Muscle of leg (tissue), 11 donors: ENCODE measurements around the gene ESRRB. TPM values are rescaled to one million over a fixed set of nuclear protein-coding genes. Genes with fewer than 3 reads are reported as not detected.
"Not testable (repeated sequence)": the region's sequence is repeated elsewhere in the genome, so short reads cannot be mapped to it uniquely, and the experiment has no call there.

Experiments
- DNase-seq: peaks from one replicate; pipeline ENCODE4 v3.0.0; 2013
- H3K27ac ChIP-seq: one replicate; pipeline ENCODE4 v1.5.1; 2013; ENCODE audit warnings: mild to moderate bottlenecking, low read length, control low read depth
- H3K27me3 ChIP-seq: one replicate; pipeline ENCODE4 v1.6.1; 2013; ENCODE audit warnings: low read length; ENCODE audit not compliant: control insufficient read depth, insufficient read depth
- H3K36me3 ChIP-seq: one replicate; pipeline ENCODE4 v1.6.1; 2013; ENCODE audit warnings: low read length; ENCODE audit not compliant: control insufficient read depth, insufficient read depth
- H3K4me1 ChIP-seq: one replicate; pipeline ENCODE4 v1.6.1; 2013; ENCODE audit warnings: low read length; ENCODE audit not compliant: control insufficient read depth, insufficient read depth
- H3K4me3 ChIP-seq: one replicate; pipeline ENCODE4 v1.5.1; 2013; ENCODE audit warnings: low read length, control low read depth
- H3K9me3 ChIP-seq: replicated peaks from 2 replicates; pipeline ENCODE4 v1.6.1; 2013; ENCODE audit warnings: low read depth, low read length; ENCODE audit not compliant: control insufficient read depth
- WGBS: methylation state at CpG from one replicate; pipeline ENCODE4 v1.1.5; 2013; ENCODE audit warnings: missing lambda C conversion rate; ENCODE audit not compliant: insufficient coverage; 5-methylcytosine and 5-hydroxymethylcytosine counted together
- polyA plus RNA-seq, 8 donors: library from polyadenylated mRNA; unstranded; fragments of 120-200 nt; gene quantifications; one replicate each; pipeline versions ENCODE4 v1.2.1 to v1.2.3, GENCODE V29; 2013; ENCODE audit warnings: inconsistent platforms in 1 of 8, low replicate concordance in 1 of 8; ENCODE audit not compliant: insufficient read length in 8 of 8, insufficient read depth in 1 of 8
- total RNA-seq: library from RNA; stranded (reverse); fragments of 120-200 nt; gene quantifications from one replicate; pipeline ENCODE4 v1.2.4, GENCODE V29; 2013

Gene ESRRB
- total and polyA plus RNA-seq, 9 donors = 1.9 to 3.8 (median 3.3) TPM

DNA sequence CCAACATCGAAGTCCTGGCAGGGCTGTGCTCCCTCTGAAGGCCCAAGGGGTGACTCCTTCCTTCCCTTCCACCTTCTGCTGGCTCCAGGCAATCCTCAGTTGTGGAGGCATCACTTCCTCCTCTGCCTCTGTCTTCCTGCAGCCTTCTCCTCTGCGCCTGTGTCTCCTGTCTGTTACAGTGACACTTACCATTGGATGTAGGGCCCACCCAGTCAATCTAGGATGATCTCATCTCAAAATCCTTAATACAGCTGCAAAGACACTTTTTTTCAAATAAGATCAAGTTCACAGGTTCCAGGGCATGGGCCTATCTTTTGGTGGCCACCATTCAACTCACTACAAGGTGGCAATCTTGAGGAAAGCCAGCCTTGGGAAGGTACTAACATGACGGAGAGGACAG lies 155.1 kb downstream of the ESRRB start:
- Histone ChIP-seq H3K27ac (no peak overlapping the region), H3K4me1 (no peaks in the 10 kb centered on the region), H3K4me3 (no peak overlapping the region), H3K36me3 (no peaks in the 10 kb centered on the region), H3K9me3 (no peaks in the 10 kb centered on the region), H3K27me3 (peaks cover 6% of the 10 kb centered on the region)
- 65% methylated on average over 3 of the region's 3 CpGs for WGBS
- no peak for DNase-seq

DNA sequence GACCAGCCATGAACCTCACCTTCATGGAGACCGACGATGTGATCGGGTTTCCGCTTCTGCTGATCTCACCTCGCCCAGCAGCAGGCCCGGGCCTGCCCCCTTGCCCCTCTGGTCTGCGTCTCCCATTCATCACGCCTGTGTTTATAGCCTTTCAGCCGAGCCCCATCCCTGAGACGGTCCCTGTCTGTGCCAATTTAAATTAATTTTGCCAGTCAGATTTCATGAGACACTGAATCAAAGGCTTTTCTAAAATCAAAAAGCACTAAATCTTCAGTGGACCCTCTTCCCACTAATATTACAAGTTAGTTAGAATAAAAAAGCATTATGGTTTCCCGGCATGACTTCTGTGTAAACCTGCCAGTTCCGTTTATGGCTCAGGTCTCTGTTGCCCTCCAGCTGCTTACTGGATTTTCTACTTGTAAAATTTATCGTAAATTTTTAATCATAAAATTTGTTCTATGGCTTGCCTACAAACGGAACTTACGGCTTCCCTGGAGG lies 155.9 kb downstream of the ESRRB start:
- DNase-seq = no peak
- Histone ChIP-seq H3K27me3 (peaks cover 6% of the 10 kb centered on the region), H3K4me1 (no peaks in the 10 kb centered on the region), H3K4me3 (no peak overlapping the region), H3K36me3 (no peaks in the 10 kb centered on the region), H3K27ac (no peak overlapping the region), H3K9me3 (no peaks in the 10 kb centered on the region)
- WGBS = 37% methylated on average over 10 of the region's 15 CpGs

DNA sequence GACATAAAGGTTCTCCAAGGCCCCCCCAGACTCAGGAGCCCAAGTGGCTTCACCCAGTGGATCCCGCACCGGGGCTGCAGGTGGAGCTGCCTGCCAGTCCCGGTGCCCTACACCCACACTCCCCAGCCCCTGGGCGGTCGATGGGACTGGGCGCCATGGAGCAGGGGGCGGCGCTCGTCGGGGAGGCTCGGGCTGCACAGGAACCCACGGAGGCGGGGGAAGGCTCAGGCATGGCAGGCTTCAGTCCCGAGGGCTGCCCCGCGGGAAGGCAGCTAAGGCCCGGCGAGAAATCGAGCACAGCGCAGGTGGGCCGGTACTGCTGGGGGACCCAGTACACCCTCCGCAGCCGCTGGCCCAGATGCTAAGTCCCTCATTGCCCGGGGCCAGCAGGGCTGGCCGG lies 160.7 kb downstream of the ESRRB start:
- not testable (repeated sequence) for H3K27me3 ChIP-seq, DNase-seq, H3K36me3 ChIP-seq, H3K9me3 ChIP-seq, H3K4me3 ChIP-seq, H3K4me1 ChIP-seq, H3K27ac ChIP-seq
- 97% methylated on average over 3 of the region's 25 CpGs for WGBS

DNA sequence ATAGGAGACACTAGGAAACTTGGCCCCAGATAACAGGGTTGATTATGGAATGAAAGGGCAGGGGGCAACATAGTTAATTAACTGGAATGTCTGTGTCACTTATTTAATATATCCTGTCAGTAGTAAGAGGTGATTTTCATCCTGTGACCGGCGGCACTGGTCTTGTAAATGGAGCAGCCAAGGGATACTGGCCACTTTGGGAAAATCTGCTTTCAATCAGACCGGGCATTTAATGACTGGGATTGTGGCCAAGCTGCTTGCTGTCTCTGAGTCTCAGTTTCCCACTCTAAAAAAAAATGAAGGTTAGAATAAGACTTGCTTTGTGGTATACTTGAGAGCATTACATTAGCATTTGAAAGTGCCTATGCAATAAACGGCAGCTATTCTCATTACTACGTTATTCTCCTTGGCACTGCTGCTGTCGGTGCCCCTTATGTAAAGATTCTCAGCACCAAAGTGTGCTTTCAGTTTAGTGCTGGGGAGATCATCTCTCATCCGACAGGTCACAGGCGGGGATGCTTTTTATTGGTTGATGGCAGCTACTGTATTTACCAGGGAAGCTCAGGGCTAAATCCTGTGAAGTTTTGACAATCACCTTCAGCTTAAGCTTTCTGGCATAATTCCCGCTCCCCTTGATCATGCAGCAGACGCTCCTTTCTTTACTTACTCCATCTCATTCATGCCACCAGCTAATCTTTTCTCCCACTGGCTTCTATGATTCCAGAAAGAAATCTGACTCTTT lies 162.1 kb downstream of the ESRRB start:
- H3K4me3 ChIP-seq = no peak overlapping the region
- no peaks in the 10 kb centered on the region for H3K36me3 ChIP-seq
- 25% methylated on average over 4 of the region's 10 CpGs for WGBS
- no peaks in the 10 kb centered on the region for H3K9me3 ChIP-seq
- DNase-seq = no peak
- no peaks in the 10 kb centered on the region for H3K4me1 ChIP-seq
- H3K27ac ChIP-seq = no peak overlapping the region
- peaks cover 6% of the 10 kb centered on the region for H3K27me3 ChIP-seq

GRCh38 chr14:76538648-76539008 lies 162.7 kb downstream of the ESRRB start:
- H3K27ac ChIP-seq = no peak overlapping the region
- peaks cover 4% of the 10 kb centered on the region for H3K27me3 ChIP-seq
- no peaks in the 10 kb centered on the region for H3K36me3 ChIP-seq
- no peaks in the 10 kb centered on the region for H3K9me3 ChIP-seq
- DNase-seq = no peak
- H3K4me1 ChIP-seq = no peaks in the 10 kb centered on the region
- no CpG with 5 or more reads among the region's 1 CpG for WGBS
- H3K4me3 ChIP-seq = no peak overlapping the region

DNA sequence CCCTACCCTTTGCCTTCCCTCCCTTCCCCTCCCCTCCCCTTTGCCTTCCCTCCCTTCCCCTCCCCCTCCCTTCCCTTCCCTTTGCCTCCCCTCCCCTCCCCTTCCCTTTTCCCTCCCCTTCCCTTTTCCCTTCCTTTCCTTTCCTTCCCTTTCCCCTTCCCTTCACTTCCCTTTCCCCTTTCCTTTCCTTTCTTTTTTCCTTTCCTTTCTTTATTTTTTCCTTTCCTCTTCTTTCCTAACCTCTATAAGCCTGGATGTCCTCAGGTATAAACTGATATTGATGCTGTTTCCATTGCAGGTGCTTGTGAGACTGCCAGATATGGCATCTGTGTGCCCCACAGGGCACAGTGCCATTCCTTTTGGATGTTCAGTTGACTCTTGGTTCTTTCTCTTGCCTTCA lies 163.2 kb downstream of the ESRRB start:
- Histone ChIP-seq H3K27me3 (peaks cover 2% of the 10 kb centered on the region), H3K27ac (no peak overlapping the region)

DNA sequence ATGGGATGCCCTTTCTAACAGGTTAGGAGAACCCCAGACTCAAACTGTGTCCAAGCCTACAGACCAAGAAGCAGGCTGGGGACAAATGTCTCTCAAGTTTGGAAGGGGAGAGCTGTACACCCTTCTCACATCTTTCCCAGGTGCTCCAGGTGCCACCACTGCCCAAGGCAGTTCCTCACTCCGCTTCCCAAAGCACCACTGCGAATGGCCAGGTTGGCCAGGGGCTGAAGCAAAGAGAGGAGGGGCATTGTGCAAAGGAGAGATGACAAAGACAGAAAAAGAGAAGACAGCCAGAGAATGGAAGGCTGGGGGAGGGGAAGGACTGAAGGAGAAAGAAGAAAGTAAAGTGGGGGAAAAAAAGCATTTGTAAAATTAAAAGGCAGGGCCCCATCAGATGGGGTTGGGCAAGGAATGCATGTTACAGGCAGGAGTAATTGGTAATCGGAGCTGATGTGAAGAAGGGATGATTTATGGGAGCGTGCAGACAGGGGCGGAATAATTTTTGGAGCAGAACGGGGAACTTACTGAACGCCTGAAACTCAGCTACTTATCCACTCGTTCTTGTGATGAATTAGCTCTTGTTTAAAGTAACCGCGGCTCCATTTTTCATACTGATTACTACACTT lies 165.8 kb downstream of the ESRRB start:
- H3K4me1 ChIP-seq = no peaks in the 10 kb centered on the region
- no peak overlapping the region for H3K4me3 ChIP-seq
- no CpG with 5 or more reads among the region's 10 CpGs for WGBS

More for the DNA sequence above, 163.2 kb downstream of the ESRRB start:
- Histone ChIP-seq H3K9me3 (no peaks in the 10 kb centered on the region), H3K4me1 (no peaks in the 10 kb centered on the region), H3K4me3 (no peak overlapping the region), H3K36me3 (no peaks in the 10 kb centered on the region)
- DNase-seq = no peak

DNA sequence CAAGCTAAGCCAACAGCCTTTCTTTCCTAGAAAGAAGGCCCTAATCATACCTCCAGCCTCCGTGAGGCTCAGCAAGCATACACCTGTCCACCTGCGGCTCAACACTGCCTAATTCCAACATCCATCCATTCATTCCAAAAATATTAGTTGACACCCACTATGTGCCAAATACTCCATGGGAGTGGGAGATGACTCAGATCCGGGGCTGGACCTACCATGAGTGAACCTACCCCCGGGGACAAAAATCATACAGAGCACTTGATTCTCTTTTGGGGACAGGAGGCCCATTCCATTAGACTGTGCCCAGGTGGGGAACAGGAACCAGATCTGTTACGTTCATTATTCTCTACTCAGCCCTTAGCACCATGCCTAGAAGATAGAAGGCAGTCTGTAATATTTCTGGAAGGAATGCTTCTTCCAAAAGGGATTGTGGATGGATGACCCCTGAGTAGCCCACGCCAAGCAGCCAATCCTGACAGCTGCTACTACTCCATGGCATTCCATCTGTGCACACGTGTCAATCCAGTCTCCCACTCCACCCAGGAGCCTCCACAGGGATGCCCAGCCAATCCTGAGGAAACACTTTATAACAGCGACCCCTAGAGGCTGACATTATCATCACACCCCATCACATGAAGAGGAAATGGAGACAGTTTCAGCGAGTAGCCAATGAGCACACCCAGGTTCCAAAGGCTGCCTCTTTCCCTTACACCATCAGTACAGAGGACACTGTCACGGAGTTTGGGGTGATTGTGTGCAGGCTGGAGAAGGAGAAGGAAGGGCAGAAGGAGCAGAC lies 170.7 kb downstream of the ESRRB start:
- 45% methylated on average over 4 of the region's 10 CpGs for WGBS
- peak; percentile 37 for DNase-seq

More for the DNA sequence above, 165.8 kb downstream of the ESRRB start:
- DNase-seq = peak; percentile 24
- no peaks in the 10 kb centered on the region for H3K9me3 ChIP-seq
- H3K27me3 ChIP-seq = no peaks in the 10 kb centered on the region
- no peak overlapping the region for H3K27ac ChIP-seq
- H3K36me3 ChIP-seq = no peaks in the 10 kb centered on the region

GRCh38 chr14:76547831-76548230 lies 171.9 kb downstream of the ESRRB start:
- WGBS = 83% methylated on average over 2 of the region's 8 CpGs
- peaks cover 3% of the 10 kb centered on the region for H3K4me1 ChIP-seq
- no peaks in the 10 kb centered on the region for H3K9me3 ChIP-seq

More for the DNA sequence above, 170.7 kb downstream of the ESRRB start:
- Histone ChIP-seq H3K4me3 (no peak overlapping the region), H3K4me1 (peaks cover 3% of the 10 kb centered on the region), H3K27me3 (no peaks in the 10 kb centered on the region), H3K9me3 (no peaks in the 10 kb centered on the region), H3K36me3 (no peaks in the 10 kb centered on the region), H3K27ac (no peak overlapping the region)

GRCh38 chr14:76550534-76550933 lies 174.6 kb downstream of the ESRRB start:
- no CpG with 5 or more reads among the region's 2 CpGs for WGBS
- no peaks in the 10 kb centered on the region for H3K9me3 ChIP-seq
- no peaks in the 10 kb centered on the region for H3K27me3 ChIP-seq
- H3K36me3 ChIP-seq = no peaks in the 10 kb centered on the region
- H3K4me1 ChIP-seq = peaks cover 3% of the 10 kb centered on the region
- no peak for DNase-seq
- no peak overlapping the region for H3K27ac ChIP-seq
- no peak overlapping the region for H3K4me3 ChIP-seq

More at GRCh38 chr14:76547831-76548230, 171.9 kb downstream of the ESRRB start:
- DNase-seq = no peak
- no peak overlapping the region for H3K4me3 ChIP-seq
- H3K27me3 ChIP-seq = no peaks in the 10 kb centered on the region
- H3K27ac ChIP-seq = no peak overlapping the region
- no peaks in the 10 kb centered on the region for H3K36me3 ChIP-seq
